HL-60 (cell line): ENCODE data around the gene ART5.

Source experiments
- TF ChIP-seq, protein P1 (sequence below): IDR thresholded peaks from one replicate; pipeline ENCODE4 v1.5.1; 2011; ENCODE audit warnings: low read length, control low read depth, inconsistent platforms; ENCODE audit not compliant: insufficient read depth
- TF ChIP-seq, protein P2 (sequence below): IDR thresholded peaks from 2 replicates; pipeline ENCODE4 v1.6.1; 2012; ENCODE audit warnings: low read depth; ENCODE audit not compliant: insufficient replicate concordance

DNA sequence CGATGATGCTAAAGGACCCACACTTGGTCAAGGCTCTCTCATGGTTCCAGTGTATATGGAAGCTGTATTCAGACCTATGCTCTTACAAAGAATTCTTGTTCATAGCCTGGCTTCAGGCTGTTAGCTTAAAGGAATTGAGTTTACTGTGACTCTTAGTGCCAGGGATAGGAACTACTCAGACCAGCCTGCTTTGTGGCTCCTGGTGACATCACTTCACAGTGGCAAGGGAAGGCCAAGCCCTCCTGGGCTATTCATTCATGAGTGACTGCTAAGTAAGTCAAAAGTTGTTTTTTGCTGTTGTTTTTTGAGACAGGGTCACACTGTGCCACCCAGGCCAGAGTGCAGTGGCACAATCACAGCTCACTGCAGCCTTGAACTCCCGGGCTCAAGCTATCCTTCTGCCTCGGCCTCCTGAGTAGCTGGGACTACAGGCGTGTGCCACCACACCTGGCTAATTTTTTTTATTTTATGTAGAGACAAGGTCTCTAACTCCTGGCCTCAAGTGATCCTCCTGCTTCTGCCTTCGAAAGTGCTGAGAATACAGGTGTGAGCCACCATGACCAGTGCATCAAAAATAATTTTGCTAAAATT is 9.6 kb downstream of the ART5 start:
- TF ChIP-seq, protein P1, sequence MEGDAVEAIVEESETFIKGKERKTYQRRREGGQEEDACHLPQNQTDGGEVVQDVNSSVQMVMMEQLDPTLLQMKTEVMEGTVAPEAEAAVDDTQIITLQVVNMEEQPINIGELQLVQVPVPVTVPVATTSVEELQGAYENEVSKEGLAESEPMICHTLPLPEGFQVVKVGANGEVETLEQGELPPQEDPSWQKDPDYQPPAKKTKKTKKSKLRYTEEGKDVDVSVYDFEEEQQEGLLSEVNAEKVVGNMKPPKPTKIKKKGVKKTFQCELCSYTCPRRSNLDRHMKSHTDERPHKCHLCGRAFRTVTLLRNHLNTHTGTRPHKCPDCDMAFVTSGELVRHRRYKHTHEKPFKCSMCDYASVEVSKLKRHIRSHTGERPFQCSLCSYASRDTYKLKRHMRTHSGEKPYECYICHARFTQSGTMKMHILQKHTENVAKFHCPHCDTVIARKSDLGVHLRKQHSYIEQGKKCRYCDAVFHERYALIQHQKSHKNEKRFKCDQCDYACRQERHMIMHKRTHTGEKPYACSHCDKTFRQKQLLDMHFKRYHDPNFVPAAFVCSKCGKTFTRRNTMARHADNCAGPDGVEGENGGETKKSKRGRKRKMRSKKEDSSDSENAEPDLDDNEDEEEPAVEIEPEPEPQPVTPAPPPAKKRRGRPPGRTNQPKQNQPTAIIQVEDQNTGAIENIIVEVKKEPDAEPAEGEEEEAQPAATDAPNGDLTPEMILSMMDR: no peak
- TF ChIP-seq, protein P2, sequence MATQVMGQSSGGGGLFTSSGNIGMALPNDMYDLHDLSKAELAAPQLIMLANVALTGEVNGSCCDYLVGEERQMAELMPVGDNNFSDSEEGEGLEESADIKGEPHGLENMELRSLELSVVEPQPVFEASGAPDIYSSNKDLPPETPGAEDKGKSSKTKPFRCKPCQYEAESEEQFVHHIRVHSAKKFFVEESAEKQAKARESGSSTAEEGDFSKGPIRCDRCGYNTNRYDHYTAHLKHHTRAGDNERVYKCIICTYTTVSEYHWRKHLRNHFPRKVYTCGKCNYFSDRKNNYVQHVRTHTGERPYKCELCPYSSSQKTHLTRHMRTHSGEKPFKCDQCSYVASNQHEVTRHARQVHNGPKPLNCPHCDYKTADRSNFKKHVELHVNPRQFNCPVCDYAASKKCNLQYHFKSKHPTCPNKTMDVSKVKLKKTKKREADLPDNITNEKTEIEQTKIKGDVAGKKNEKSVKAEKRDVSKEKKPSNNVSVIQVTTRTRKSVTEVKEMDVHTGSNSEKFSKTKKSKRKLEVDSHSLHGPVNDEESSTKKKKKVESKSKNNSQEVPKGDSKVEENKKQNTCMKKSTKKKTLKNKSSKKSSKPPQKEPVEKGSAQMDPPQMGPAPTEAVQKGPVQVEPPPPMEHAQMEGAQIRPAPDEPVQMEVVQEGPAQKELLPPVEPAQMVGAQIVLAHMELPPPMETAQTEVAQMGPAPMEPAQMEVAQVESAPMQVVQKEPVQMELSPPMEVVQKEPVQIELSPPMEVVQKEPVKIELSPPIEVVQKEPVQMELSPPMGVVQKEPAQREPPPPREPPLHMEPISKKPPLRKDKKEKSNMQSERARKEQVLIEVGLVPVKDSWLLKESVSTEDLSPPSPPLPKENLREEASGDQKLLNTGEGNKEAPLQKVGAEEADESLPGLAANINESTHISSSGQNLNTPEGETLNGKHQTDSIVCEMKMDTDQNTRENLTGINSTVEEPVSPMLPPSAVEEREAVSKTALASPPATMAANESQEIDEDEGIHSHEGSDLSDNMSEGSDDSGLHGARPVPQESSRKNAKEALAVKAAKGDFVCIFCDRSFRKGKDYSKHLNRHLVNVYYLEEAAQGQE: no peak
